NCI-H2029 (cell line): ENCODE results near the gene DUSP3.

ENCODE experiments used
- DNase-seq: peaks from one replicate; lab custom pipeline; 2025; lab: John Stamatoyannopoulos, UW

Gene DUSP3

DNA sequence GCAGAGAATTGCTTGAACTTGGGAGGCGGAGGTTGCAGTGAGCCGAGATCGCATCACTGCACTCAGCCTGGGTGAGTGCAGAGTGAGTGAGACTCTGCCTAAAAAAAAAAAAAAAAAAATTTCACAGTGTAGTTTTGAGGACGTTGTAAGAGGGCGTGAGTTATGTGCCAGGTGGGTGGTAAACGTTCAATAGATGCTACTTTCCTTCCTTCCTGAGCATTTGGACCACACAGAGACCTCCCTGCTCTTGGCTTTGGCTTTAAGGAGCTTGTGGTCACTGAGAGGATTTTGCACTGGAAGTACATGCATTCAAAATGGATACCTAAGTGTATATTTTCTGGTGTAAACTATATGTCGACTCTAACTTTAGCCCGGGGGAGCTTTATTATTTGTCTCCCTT lies 50.7 kb downstream of the DUSP3 start:
- no peak for DNase-seq

- DNase-seq = no peak
Measured at GRCh38 chr17:43723697-43724359, 54.9 kb downstream of the DUSP3 start.

DNA sequence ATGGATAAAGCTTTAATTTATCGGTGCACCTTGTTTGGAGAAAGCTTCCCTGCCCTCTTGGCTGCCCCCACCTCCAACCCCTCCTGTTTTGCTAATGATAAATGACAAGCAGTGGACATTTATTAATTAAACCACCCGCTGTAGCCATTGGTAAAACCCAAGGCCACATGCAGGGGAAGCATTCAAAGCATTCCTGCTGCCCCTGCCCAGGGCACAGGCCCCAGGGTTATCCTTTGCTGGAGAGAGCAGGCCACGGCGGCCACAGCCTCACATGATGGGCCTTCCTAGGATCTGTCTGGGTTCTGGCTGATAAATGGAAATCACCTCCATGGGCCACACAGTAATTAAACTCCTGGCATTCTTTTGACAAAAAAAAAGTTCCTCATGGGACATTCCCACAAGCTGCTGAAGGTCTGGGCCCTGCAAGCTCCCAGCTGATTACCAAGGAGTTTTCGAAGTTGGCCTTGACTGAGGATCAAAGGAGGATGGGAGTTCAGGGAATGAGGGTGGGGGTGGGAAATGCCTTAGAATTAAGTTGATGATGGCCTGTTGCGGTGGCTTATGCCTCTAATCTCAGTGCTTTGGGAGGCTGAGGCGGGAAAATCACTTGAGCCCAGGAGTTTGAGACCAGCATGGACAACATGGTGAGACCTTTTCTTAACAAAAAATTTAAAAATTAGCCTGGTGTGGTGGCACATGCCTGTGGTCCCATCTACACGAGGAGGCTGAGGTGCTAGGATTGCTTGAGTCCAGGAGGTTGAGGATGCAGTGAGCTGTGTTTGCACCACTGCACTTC lies 55.7 kb downstream of the DUSP3 start:
- DNase-seq = no peak

GRCh38 chr17:43722269-43722619 lies 56.5 kb downstream of the DUSP3 start:
- DNase-seq = no peak

GRCh38 chr17:43721537-43722268 lies 57.1 kb downstream of the DUSP3 start:
- no peak for DNase-seq

- no peak for DNase-seq
Measured at GRCh38 chr17:43720311-43721060, 58.3 kb downstream of the DUSP3 start.

DNA sequence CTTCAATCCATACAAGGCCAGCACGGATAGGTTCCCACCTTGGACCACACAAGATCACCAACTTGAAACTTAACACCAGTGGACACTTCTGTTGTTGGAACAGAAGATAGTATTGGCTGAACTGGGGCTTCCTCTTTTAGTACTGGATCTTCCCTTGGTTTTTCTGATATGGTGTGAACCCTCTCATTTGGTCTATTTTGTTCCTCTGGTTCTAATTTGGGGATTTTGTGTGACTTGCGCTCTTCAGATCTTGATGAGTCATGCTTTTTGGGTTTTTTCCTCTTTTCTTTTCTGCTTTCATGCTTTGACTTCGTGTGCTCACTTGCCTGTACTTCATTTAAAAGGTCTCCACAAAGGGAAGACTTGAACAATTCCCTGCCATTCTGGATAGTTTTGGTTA lies 59.2 kb downstream of the DUSP3 start:
- no peak for DNase-seq

GRCh38 chr17:43718544-43718943 lies 60.2 kb downstream of the DUSP3 start:
- DNase-seq = no peak

GRCh38 chr17:43717913-43718312 lies 60.9 kb downstream of the DUSP3 start:
- no peak for DNase-seq
